Measurements from ENCODE around the gene ZNF605.

DNA sequence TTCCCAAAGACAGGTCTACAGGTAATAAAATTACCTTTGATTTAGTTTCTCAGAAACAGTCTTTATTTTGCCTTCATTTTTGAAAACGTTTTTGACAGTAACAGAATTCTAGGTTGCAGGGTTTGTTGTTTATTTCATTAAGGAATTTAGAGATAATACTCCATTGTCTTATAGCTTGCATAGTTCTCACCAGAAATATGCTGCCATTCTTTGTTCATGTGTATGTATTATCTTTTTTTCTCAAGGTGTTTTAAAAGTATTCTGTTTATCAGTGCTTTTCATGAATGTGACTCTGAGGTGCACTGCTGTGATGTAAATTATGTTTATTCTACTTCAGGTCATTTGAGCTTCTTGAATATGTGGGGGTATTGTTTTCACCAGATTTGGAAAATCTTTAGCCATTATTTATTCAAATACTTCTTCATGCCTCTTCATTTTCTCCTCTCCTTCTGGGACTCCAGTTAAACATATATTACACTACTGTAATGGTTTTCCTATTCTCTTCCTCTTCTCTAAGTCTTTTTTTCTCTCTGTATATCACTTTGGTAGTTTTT lies 32.7 kb downstream of the ZNF605 start:
- TF ChIP-seq, protein P1, sequence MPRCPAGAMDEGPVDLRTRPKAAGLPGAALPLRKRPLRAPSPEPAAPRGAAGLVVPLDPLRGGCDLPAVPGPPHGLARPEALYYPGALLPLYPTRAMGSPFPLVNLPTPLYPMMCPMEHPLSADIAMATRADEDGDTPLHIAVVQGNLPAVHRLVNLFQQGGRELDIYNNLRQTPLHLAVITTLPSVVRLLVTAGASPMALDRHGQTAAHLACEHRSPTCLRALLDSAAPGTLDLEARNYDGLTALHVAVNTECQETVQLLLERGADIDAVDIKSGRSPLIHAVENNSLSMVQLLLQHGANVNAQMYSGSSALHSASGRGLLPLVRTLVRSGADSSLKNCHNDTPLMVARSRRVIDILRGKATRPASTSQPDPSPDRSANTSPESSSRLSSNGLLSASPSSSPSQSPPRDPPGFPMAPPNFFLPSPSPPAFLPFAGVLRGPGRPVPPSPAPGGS (IDR thresholded peaks at IDR 0.05; ENCODE audit: borderline replicate concordance, insufficient read depth, low read depth, low read length, poor library complexity, severe bottlenecking) = no peak
- TF ChIP-seq YY1 (IDR thresholded peaks at IDR 0.05; ENCODE audit: low read depth, low read length) (no peak), ZNF217 (IDR thresholded peaks at IDR 0.05) (no peak), CBX5 (IDR thresholded peaks at IDR 0.05; ENCODE audit: low read depth) (no peak), FOS (IDR thresholded peaks at IDR 0.05; ENCODE audit: borderline replicate concordance, extremely low read depth, insufficient read length) (no peak), BCL11A (IDR thresholded peaks at IDR 0.05; ENCODE audit: low read depth, low read length) (no peak)
- TF ChIP-seq, protein P2, sequence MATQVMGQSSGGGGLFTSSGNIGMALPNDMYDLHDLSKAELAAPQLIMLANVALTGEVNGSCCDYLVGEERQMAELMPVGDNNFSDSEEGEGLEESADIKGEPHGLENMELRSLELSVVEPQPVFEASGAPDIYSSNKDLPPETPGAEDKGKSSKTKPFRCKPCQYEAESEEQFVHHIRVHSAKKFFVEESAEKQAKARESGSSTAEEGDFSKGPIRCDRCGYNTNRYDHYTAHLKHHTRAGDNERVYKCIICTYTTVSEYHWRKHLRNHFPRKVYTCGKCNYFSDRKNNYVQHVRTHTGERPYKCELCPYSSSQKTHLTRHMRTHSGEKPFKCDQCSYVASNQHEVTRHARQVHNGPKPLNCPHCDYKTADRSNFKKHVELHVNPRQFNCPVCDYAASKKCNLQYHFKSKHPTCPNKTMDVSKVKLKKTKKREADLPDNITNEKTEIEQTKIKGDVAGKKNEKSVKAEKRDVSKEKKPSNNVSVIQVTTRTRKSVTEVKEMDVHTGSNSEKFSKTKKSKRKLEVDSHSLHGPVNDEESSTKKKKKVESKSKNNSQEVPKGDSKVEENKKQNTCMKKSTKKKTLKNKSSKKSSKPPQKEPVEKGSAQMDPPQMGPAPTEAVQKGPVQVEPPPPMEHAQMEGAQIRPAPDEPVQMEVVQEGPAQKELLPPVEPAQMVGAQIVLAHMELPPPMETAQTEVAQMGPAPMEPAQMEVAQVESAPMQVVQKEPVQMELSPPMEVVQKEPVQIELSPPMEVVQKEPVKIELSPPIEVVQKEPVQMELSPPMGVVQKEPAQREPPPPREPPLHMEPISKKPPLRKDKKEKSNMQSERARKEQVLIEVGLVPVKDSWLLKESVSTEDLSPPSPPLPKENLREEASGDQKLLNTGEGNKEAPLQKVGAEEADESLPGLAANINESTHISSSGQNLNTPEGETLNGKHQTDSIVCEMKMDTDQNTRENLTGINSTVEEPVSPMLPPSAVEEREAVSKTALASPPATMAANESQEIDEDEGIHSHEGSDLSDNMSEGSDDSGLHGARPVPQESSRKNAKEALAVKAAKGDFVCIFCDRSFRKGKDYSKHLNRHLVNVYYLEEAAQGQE (IDR thresholded peaks at IDR 0.05; ENCODE audit: low read depth, low read length) = no peak
- TF ChIP-seq, protein P3, sequence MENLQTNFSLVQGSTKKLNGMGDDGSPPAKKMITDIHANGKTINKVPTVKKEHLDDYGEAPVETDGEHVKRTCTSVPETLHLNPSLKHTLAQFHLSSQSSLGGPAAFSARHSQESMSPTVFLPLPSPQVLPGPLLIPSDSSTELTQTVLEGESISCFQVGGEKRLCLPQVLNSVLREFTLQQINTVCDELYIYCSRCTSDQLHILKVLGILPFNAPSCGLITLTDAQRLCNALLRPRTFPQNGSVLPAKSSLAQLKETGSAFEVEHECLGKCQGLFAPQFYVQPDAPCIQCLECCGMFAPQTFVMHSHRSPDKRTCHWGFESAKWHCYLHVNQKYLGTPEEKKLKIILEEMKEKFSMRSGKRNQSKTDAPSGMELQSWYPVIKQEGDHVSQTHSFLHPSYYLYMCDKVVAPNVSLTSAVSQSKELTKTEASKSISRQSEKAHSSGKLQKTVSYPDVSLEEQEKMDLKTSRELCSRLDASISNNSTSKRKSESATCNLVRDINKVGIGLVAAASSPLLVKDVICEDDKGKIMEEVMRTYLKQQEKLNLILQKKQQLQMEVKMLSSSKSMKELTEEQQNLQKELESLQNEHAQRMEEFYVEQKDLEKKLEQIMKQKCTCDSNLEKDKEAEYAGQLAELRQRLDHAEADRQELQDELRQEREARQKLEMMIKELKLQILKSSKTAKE (IDR thresholded peaks at IDR 0.05; ENCODE audit: low read depth, poor library complexity, severe bottlenecking) = no peak
- TF ChIP-seq, protein P4, sequence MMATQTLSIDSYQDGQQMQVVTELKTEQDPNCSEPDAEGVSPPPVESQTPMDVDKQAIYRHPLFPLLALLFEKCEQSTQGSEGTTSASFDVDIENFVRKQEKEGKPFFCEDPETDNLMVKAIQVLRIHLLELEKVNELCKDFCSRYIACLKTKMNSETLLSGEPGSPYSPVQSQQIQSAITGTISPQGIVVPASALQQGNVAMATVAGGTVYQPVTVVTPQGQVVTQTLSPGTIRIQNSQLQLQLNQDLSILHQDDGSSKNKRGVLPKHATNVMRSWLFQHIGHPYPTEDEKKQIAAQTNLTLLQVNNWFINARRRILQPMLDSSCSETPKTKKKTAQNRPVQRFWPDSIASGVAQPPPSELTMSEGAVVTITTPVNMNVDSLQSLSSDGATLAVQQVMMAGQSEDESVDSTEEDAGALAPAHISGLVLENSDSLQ (IDR thresholded peaks at IDR 0.05) = no peak
- TF ChIP-seq, protein P5, sequence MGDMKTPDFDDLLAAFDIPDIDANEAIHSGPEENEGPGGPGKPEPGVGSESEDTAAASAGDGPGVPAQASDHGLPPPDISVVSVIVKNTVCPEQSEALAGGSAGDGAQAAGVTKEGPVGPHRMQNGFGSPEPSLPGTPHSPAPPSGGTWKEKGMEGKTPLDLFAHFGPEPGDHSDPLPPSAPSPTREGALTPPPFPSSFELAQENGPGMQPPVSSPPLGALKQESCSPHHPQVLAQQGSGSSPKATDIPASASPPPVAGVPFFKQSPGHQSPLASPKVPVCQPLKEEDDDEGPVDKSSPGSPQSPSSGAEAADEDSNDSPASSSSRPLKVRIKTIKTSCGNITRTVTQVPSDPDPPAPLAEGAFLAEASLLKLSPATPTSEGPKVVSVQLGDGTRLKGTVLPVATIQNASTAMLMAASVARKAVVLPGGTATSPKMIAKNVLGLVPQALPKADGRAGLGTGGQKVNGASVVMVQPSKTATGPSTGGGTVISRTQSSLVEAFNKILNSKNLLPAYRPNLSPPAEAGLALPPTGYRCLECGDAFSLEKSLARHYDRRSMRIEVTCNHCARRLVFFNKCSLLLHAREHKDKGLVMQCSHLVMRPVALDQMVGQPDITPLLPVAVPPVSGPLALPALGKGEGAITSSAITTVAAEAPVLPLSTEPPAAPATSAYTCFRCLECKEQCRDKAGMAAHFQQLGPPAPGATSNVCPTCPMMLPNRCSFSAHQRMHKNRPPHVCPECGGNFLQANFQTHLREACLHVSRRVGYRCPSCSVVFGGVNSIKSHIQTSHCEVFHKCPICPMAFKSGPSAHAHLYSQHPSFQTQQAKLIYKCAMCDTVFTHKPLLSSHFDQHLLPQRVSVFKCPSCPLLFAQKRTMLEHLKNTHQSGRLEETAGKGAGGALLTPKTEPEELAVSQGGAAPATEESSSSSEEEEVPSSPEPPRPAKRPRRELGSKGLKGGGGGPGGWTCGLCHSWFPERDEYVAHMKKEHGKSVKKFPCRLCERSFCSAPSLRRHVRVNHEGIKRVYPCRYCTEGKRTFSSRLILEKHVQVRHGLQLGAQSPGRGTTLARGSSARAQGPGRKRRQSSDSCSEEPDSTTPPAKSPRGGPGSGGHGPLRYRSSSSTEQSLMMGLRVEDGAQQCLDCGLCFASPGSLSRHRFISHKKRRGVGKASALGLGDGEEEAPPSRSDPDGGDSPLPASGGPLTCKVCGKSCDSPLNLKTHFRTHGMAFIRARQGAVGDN (IDR thresholded peaks at IDR 0.05) = no peak

Measured in GM12878 (cell line).